ENCODE results near the gene DUSP6.

DUSP6 gene

DNA sequence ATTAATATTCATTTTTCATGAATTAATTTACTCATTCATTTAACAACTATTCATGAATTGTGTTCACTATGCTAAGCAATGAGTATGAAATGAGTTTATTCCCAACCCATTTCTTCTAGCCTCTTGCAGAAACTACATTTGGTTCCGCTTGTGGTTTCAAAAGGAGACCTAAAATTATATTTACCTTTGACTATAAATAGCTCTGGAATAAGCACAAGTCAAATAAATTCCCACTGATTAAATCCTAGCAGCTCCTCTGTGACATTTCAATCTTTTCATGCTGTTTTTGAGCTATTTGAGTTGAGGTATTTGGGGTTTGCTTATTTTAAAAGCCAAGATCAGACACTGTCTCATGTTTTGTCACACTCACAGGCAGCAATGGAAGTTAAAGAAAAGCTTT lies 46.9 kb downstream of the DUSP6 start:
- no peak for DNase-seq (ENCODE audit: low read depth in 3 of 3, low spot score in 1 of 3)

DNA sequence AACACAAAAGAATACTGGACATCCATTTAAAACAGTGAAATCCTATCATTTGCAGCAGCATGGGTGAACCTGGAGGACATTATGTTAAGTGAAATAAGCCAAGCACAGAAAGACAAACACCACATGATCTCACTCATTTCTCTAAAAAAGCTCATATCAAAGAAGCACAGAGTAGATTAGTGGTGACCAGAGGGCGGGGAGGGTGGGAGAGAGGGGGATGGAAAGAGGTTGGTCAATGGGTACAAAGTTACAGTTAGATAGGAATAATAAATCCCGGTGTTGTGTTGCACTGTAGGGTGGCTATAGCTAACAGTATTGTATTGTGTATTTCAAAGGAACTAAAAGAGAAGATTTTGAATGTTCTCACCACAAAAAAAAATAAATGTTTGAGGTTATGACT lies 52.4 kb downstream of the DUSP6 start:
- DNase-seq (ENCODE audit: low read depth in 3 of 3, low spot score in 1 of 3): no peak

DNA sequence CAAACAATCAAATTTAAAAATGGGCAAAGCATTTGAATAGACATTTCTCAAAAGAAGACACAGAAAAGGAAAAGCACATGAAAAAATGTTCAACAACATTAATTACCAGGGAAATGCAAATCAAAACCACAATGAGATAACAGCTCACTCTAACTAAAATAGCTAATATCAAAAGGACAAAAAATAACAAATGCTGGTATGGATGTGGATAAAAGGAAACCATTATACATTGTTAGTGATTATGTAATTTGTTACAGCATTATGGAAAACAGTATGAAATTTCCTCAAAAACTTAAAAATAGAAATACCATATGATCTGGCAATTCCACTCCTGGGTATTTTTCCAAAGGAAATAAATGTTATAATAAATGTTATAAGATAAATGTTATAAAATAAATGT lies 52.9 kb downstream of the DUSP6 start:
- DNase-seq (ENCODE audit: low read depth in 3 of 3, low spot score in 1 of 3): no peak
